ENCODE measurements around the gene CCN2.

CCN2 gene

GRCh38 chr6:131966443-131966842, 15.3 kb upstream of the CCN2 start:
- no peak for DNase-seq (ENCODE audit: low read depth)

- no peak for DNase-seq (ENCODE audit: low read depth)
These were observed 11.9 kb upstream of the CCN2 start for GRCh38 chr6:131963063-131963462.

GRCh38 chr6:131960371-131961133, 9.4 kb upstream of the CCN2 start:
- no peak for DNase-seq (ENCODE audit: low read depth)

GRCh38 chr6:131958542-131959470, 7.6 kb upstream of the CCN2 start:
- DNase-seq (ENCODE audit: low read depth), result no peak

- no peak for DNase-seq (ENCODE audit: low read depth)
These were observed 6.9 kb upstream of the CCN2 start for GRCh38 chr6:131958095-131958494.

- no peak for DNase-seq (ENCODE audit: low read depth)
These were observed 4.7 kb upstream of the CCN2 start for GRCh38 chr6:131955876-131956275.

- no peak for DNase-seq (ENCODE audit: low read depth)
These were observed 4.0 kb upstream of the CCN2 start for GRCh38 chr6:131955192-131955591.

- no peak for DNase-seq (ENCODE audit: low read depth)
These were observed 3.6 kb upstream of the CCN2 start for GRCh38 chr6:131954775-131955107.

- no peak for DNase-seq (ENCODE audit: low read depth)
These were observed 3.0 kb upstream of the CCN2 start for GRCh38 chr6:131954059-131954774.

- DNase-seq (ENCODE audit: low read depth), result no peak
These were observed 1.8 kb upstream of the CCN2 start for GRCh38 chr6:131952886-131953509.

- no peak for DNase-seq (ENCODE audit: low read depth)
These were observed 531 bp upstream of the CCN2 start for GRCh38 chr6:131951576-131952230.

- no peak for DNase-seq (ENCODE audit: low read depth)
These were observed 1.0 kb downstream of the CCN2 start for GRCh38 chr6:131949909-131950766.

- DNase-seq (ENCODE audit: low read depth), result no peak
These were observed 1.6 kb downstream of the CCN2 start for GRCh38 chr6:131949620-131949908.

GRCh38 chr6:131948692-131949619, 2.2 kb downstream of the CCN2 start:
- no peak for DNase-seq (ENCODE audit: low read depth)

- DNase-seq (ENCODE audit: low read depth), result no peak
These were observed 3.0 kb downstream of the CCN2 start for GRCh38 chr6:131947986-131948661.

GRCh38 chr6:131946992-131947955, 3.9 kb downstream of the CCN2 start:
- DNase-seq (ENCODE audit: low read depth), result no peak

- DNase-seq (ENCODE audit: low read depth), result no peak
These were observed 4.7 kb downstream of the CCN2 start for GRCh38 chr6:131946404-131946991.

- DNase-seq (ENCODE audit: low read depth), result no peak
These were observed 5.2 kb downstream of the CCN2 start for GRCh38 chr6:131945971-131946370.
